ENCODE measurements around the gene IFITM1.
"Not testable (repeated sequence)": the region's sequence is repeated elsewhere in the genome, so short reads cannot be mapped to it uniquely, and the experiment has no call there.

The IFITM1 gene

GRCh38 chr11:284105-285020 lies 29.5 kb upstream of the IFITM1 start:
- H3K4me3 ChIP-seq (ENCODE audit: low read depth, low read length): no peak overlapping the region
- no peak for TF ChIP-seq CTCF (IDR thresholded peaks at IDR 0.05; ENCODE audit: borderline replicate concordance, insufficient read depth, low read depth, low read length)

- no peak overlapping the region for H3K4me3 ChIP-seq (ENCODE audit: low read depth, low read length)
- TF ChIP-seq CTCF (IDR thresholded peaks at IDR 0.05; ENCODE audit: borderline replicate concordance, insufficient read depth, low read depth, low read length): no peak
These were observed 28.6 kb upstream of the IFITM1 start for GRCh38 chr11:285021-285893.

- no peak overlapping the region for H3K4me3 ChIP-seq (ENCODE audit: low read depth, low read length)
- no peak for TF ChIP-seq CTCF (IDR thresholded peaks at IDR 0.05; ENCODE audit: borderline replicate concordance, insufficient read depth, low read depth, low read length)
These were observed 28.0 kb upstream of the IFITM1 start for GRCh38 chr11:285894-286220.

GRCh38 chr11:286977-287820 lies 26.6 kb upstream of the IFITM1 start:
- H3K4me3 ChIP-seq (ENCODE audit: low read depth, low read length): not testable (repeated sequence)

- H3K4me3 ChIP-seq (ENCODE audit: low read depth, low read length): peak overlapping the region; percentile 56
- no peak for TF ChIP-seq CTCF (IDR thresholded peaks at IDR 0.05; ENCODE audit: borderline replicate concordance, insufficient read depth, low read depth, low read length)
These were observed 25.9 kb upstream of the IFITM1 start for GRCh38 chr11:287821-288477.

GRCh38 chr11:288478-289397 lies 25.1 kb upstream of the IFITM1 start, which contains the start of gene PGGHG:
TSS of gene PGGHG (plus strand) at chr11:289126. CDS start at chr11:289817, 691 bp downstream.
- TF ChIP-seq CTCF (IDR thresholded peaks at IDR 0.05; ENCODE audit: borderline replicate concordance, insufficient read depth, low read depth, low read length): no peak
- peak within 1 kb of the TSS; percentile 56 for H3K4me3 ChIP-seq (ENCODE audit: low read depth, low read length)

Measured in GM12875 (cell line).